Loucy (cell line): ENCODE measurements around the gene PLEKHH1.

ENCODE experiments used
- H2AFZ ChIP-seq: fragments of 200-600 bp; sonication (generic); 2 replicates; pipeline ENCODE4 v1.6.0; 2016; ENCODE audit warnings: antibody characterized with exemption, mild to moderate bottlenecking, low read length, moderate library complexity
- H3F3A ChIP-seq: fragments of 200-600 bp; 2 replicates; pipeline ENCODE4 v1.6.0; 2016; ENCODE audit warnings: antibody characterized with exemption, low read depth, mild to moderate bottlenecking
- H3K27me3 ChIP-seq: fragments of 200-600 bp; sonication (generic); 2 replicates; pipeline ENCODE4 v1.6.1; 2014; ENCODE audit warnings: low read length, mild to moderate bottlenecking; ENCODE audit not compliant: insufficient read depth, poor library complexity, severe bottlenecking
- H3K36me3 ChIP-seq: fragments of 200-600 bp; sonication (generic); 2 replicates; pipeline ENCODE4 v1.6.1; 2016; ENCODE audit warnings: low read length; ENCODE audit not compliant: insufficient read depth
- H3K4me1 ChIP-seq: fragments of 200-600 bp; sonication (generic); 2 replicates; pipeline ENCODE4 v1.5.1; 2014; ENCODE audit warnings: low read length, mild to moderate bottlenecking; ENCODE audit not compliant: insufficient read depth, poor library complexity, severe bottlenecking
- H3K4me2 ChIP-seq: fragments of 200-600 bp; sonication (generic); 2 replicates; pipeline ENCODE4 v1.6.0; 2014; ENCODE audit warnings: antibody characterized with exemption, low read length, low read depth, mild to moderate bottlenecking; ENCODE audit not compliant: poor library complexity, severe bottlenecking
- H3K4me3 ChIP-seq: fragments of 200-600 bp; sonication (generic); 2 replicates; pipeline ENCODE4 v1.5.1; 2014; ENCODE audit warnings: low read length, mild to moderate bottlenecking, mixed read lengths; ENCODE audit not compliant: poor library complexity, severe bottlenecking
- H3K79me2 ChIP-seq: fragments of 200-600 bp; sonication (generic); 2 replicates; pipeline ENCODE4 v1.6.1; 2014; ENCODE audit warnings: low read length; ENCODE audit not compliant: insufficient read depth
- H3K9ac ChIP-seq: fragments of 200-600 bp; sonication (generic); 2 replicates; pipeline ENCODE4 v1.6.0; 2014; ENCODE audit warnings: mild to moderate bottlenecking, low read depth, low read length, moderate library complexity; ENCODE audit not compliant: poor library complexity, severe bottlenecking
- H3K9me2 ChIP-seq: fragments of 200-600 bp; sonication (generic); replicated peaks from 2 replicates; pipeline ENCODE4 v1.6.1; 2016; ENCODE audit warnings: low read depth, low read length, mixed read lengths
- H3K9me3 ChIP-seq: fragments of 200-600 bp; sonication (generic); 2 replicates; pipeline ENCODE4 v1.6.1; 2014; ENCODE audit warnings: mild to moderate bottlenecking, antibody characterized with exemption, low read length, low read depth; ENCODE audit not compliant: insufficient read depth
- H4K20me1 ChIP-seq: fragments of 200-600 bp; sonication (generic); 2 replicates; pipeline ENCODE4 v1.6.0; 2014; ENCODE audit warnings: antibody characterized with exemption, low read length, mild to moderate bottlenecking; ENCODE audit not compliant: insufficient read depth, poor library complexity, severe bottlenecking
- EZH2phosphoT487 ChIP-seq: fragments of 200-600 bp; IDR thresholded peaks from 2 replicates; pipeline ENCODE4 v1.6.1; 2018; ENCODE audit warnings: antibody characterized with exemption, mild to moderate bottlenecking, moderate library complexity, borderline replicate concordance
- TF ChIP-seq, protein P1 (sequence below): fragments of 200-600 bp; sonication (generic); conservative IDR thresholded peaks from 2 replicates; pipeline ENCODE4 v1.5.1; 2014; ENCODE audit warnings: mild to moderate bottlenecking, antibody characterized with exemption, low read length

The PLEKHH1 gene

GRCh38 chr14:67508956-67509355, 24.1 kb upstream of the PLEKHH1 start:
- no peak overlapping the region for H3K4me2 ChIP-seq
- H3F3A ChIP-seq: peaks cover 5% of the 10 kb centered on the region; the same call in 1 of the 2 replicates
- H3K4me1 ChIP-seq: no peaks in the 10 kb centered on the region
- no peaks in the 10 kb centered on the region for H3K27me3 ChIP-seq
- H3K9ac ChIP-seq: no peak overlapping the region
- no peak for TF ChIP-seq EZH2phosphoT487
- TF ChIP-seq, protein P1, sequence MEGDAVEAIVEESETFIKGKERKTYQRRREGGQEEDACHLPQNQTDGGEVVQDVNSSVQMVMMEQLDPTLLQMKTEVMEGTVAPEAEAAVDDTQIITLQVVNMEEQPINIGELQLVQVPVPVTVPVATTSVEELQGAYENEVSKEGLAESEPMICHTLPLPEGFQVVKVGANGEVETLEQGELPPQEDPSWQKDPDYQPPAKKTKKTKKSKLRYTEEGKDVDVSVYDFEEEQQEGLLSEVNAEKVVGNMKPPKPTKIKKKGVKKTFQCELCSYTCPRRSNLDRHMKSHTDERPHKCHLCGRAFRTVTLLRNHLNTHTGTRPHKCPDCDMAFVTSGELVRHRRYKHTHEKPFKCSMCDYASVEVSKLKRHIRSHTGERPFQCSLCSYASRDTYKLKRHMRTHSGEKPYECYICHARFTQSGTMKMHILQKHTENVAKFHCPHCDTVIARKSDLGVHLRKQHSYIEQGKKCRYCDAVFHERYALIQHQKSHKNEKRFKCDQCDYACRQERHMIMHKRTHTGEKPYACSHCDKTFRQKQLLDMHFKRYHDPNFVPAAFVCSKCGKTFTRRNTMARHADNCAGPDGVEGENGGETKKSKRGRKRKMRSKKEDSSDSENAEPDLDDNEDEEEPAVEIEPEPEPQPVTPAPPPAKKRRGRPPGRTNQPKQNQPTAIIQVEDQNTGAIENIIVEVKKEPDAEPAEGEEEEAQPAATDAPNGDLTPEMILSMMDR: no peak
- H3K79me2 ChIP-seq: no peaks in the 10 kb centered on the region
- no peak overlapping the region for H3K4me3 ChIP-seq
- no peaks in the 10 kb centered on the region for H3K9me3 ChIP-seq
- no peaks in the 10 kb centered on the region for H3K36me3 ChIP-seq
- no peaks in the 10 kb centered on the region for H4K20me1 ChIP-seq
- H3K9me2 ChIP-seq: no peaks in the 10 kb centered on the region
- no peak overlapping the region for H2AFZ ChIP-seq

DNA sequence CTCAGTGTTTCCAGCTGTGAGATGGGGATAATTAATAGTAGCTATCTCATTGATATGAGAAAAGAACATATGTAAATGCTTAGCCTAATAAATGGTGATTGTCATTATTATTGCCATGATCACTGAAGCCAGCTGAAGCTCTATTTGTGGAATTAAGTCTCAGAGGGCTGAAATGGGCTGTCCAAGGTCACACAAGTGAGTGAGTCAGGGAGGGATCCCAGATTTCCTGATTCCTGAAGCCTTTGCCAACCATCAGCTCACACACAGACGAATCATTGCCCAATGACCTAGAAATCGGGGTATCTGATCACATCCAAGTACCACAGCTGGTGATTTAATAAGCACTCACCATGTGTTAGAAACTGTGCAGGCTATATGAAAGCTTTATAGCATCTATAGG, 23.0 kb upstream of the PLEKHH1 start:
- H2AFZ ChIP-seq: no peak overlapping the region
- no peak overlapping the region for H3K4me3 ChIP-seq
- H4K20me1 ChIP-seq: no peaks in the 10 kb centered on the region
- H3K36me3 ChIP-seq: no peaks in the 10 kb centered on the region
- H3K27me3 ChIP-seq: no peaks in the 10 kb centered on the region
- no peak overlapping the region for H3K9ac ChIP-seq
- TF ChIP-seq, protein P1: no peak
- no peak for TF ChIP-seq EZH2phosphoT487
- peaks cover 5% of the 10 kb centered on the region; the same call in 1 of the 2 replicates for H3F3A ChIP-seq
- H3K4me2 ChIP-seq: no peak overlapping the region
- H3K4me1 ChIP-seq: no peaks in the 10 kb centered on the region
- H3K9me3 ChIP-seq: no peaks in the 10 kb centered on the region
- no peaks in the 10 kb centered on the region for H3K79me2 ChIP-seq
- H3K9me2 ChIP-seq: no peaks in the 10 kb centered on the region

GRCh38 chr14:67510836-67511235, 22.3 kb upstream of the PLEKHH1 start:
- no peak overlapping the region; the same call in 1 of the 2 replicates for H2AFZ ChIP-seq
- no peaks in the 10 kb centered on the region for H4K20me1 ChIP-seq
- peaks cover 5% of the 10 kb centered on the region; the same call in 1 of the 2 replicates for H3F3A ChIP-seq
- no peak overlapping the region for H3K4me3 ChIP-seq
- no peaks in the 10 kb centered on the region for H3K4me1 ChIP-seq
- no peaks in the 10 kb centered on the region for H3K36me3 ChIP-seq
- no peaks in the 10 kb centered on the region for H3K9me3 ChIP-seq
- H3K9ac ChIP-seq: no peak overlapping the region
- no peak for TF ChIP-seq EZH2phosphoT487
- TF ChIP-seq, protein P1: no peak
- H3K27me3 ChIP-seq: peaks cover 4% of the 10 kb centered on the region
- H3K79me2 ChIP-seq: no peaks in the 10 kb centered on the region
- no peak overlapping the region for H3K4me2 ChIP-seq
- no peaks in the 10 kb centered on the region for H3K9me2 ChIP-seq
